IMR-90 (cell line): ENCODE results near the gene PPP1R37. TPM values are rescaled to one million over a fixed set of nuclear protein-coding genes. Genes with fewer than 3 reads are reported as not detected.

Source experiments
- ATAC-seq: fragments of 200-7000 bp; cut with Tn5 transposase; 2 replicates; pipeline ENCODE4 v1.9.1; 2020; ENCODE audit warnings: low read depth, mild to moderate bottlenecking, moderate library complexity
- BruUV-seq: library from RNA; stranded (reverse); fragments of 400-500 nt; replicated peaks from 2 replicates; lab custom pipeline; 2021; lab: Mats Ljungman, UMichigan
- CTCF ChIA-PET: fragments of 300-600 bp; formaldehyde crosslinking; extraction: SDS; loops from one replicate; lab custom pipeline; 2021; ENCODE audit warnings: antibody characterized with exemption; lab: Yijun Ruan, JAX
- POLR2A ChIA-PET: fragments of 300-600 bp; sonication (Branson Sonifier 250); formaldehyde crosslinking; loops from one replicate; lab custom pipeline; 2022; ENCODE audit warnings: antibody characterized with exemption; ENCODE audit not compliant: unreplicated experiment; lab: Charles Lee
- DNase-seq: peaks from one replicate; pipeline ENCODE4 v3.0.0; 2013
- H2AFZ ChIP-seq: replicated peaks from 2 replicates; pipeline ENCODE3; 2013; ENCODE audit warnings: low read length, mild to moderate bottlenecking; ENCODE audit not compliant: poor library complexity
- H2AK5ac ChIP-seq: 2 replicates; pipeline ENCODE4 v1.6.1; 2013; ENCODE audit warnings: low read depth, low read length, inconsistent platforms
- H2AK9ac ChIP-seq: replicated peaks from 2 replicates; pipeline ENCODE3; 2013; ENCODE audit warnings: mild to moderate bottlenecking, low read depth, low read length, moderate library complexity; ENCODE audit not compliant: poor library complexity
- H2BK120ac ChIP-seq: 2 replicates; pipeline ENCODE4 v1.6.1; 2013; ENCODE audit warnings: low read depth, low read length, inconsistent platforms
- H2BK15ac ChIP-seq: 3 replicates; pipeline ENCODE4 v1.6.1; 2013; ENCODE audit warnings: low read depth, low read length, inconsistent platforms
- H2BK20ac ChIP-seq: 2 replicates; pipeline ENCODE4 v1.6.1; 2013; ENCODE audit warnings: low read depth, mild to moderate bottlenecking, inconsistent platforms, low read length, moderate library complexity
- H2BK5ac ChIP-seq: 2 replicates; pipeline ENCODE4 v1.6.1; 2013; ENCODE audit warnings: mild to moderate bottlenecking, low read depth, low read length, inconsistent platforms; ENCODE audit not compliant: poor library complexity, severe bottlenecking
- H3K14ac ChIP-seq: replicated peaks from 2 replicates; pipeline ENCODE4 v1.6.1; 2013; ENCODE audit warnings: low read depth, low read length, inconsistent platforms
- H3K18ac ChIP-seq: 2 replicates; pipeline ENCODE4 v1.6.1; 2013; ENCODE audit warnings: low read depth, low read length, control low read depth
- H3K23ac ChIP-seq: 2 replicates; pipeline ENCODE4 v1.6.1; 2013; ENCODE audit warnings: low read depth, low read length, inconsistent platforms
- H3K27ac ChIP-seq: 2 replicates; pipeline ENCODE4 v1.5.1; 2013; ENCODE audit warnings: mild to moderate bottlenecking, control low read depth, low read length; ENCODE audit not compliant: insufficient read depth
- H3K27me3 ChIP-seq: 2 replicates; pipeline ENCODE4 v1.6.1; 2013; ENCODE audit warnings: low read length; ENCODE audit not compliant: control insufficient read depth, insufficient read depth
- H3K36me3 ChIP-seq: 2 replicates; pipeline ENCODE4 v1.6.1; 2013; ENCODE audit warnings: low read length, mixed read lengths; ENCODE audit not compliant: control insufficient read depth, insufficient read depth
- H3K4ac ChIP-seq: 2 replicates; pipeline ENCODE4 v1.6.1; 2013; ENCODE audit warnings: low read depth, low read length, inconsistent platforms
- H3K4me1 ChIP-seq: 2 replicates; pipeline ENCODE4 v1.6.1; 2013; ENCODE audit warnings: low read length, mixed read lengths; ENCODE audit not compliant: control insufficient read depth, insufficient read depth
- H3K4me2 ChIP-seq: 2 replicates; pipeline ENCODE4 v1.6.1; 2013; ENCODE audit warnings: low read depth, mild to moderate bottlenecking, control low read depth, low read length, moderate library complexity
- H3K4me3 ChIP-seq: 2 replicates; pipeline ENCODE4 v1.5.1; 2013; ENCODE audit warnings: low read depth, mild to moderate bottlenecking, control low read depth, low read length, moderate library complexity; ENCODE audit not compliant: insufficient read depth
- H3K56ac ChIP-seq: 2 replicates; pipeline ENCODE4 v1.6.1; 2013; ENCODE audit warnings: low read length, inconsistent platforms; ENCODE audit not compliant: insufficient read depth; ENCODE audit errors: extremely low read depth
- H3K79me1 ChIP-seq, 2 experiments: 2 replicates each; pipeline ENCODE4 v1.6.1; 2013; ENCODE audit warnings: low read length in 2 of 2, inconsistent platforms in 1 of 2, low read depth in 1 of 2
- H3K9ac ChIP-seq: 2 replicates; pipeline ENCODE4 v1.6.1; 2013; ENCODE audit warnings: low read depth, low read length, control low read depth
- H3K9me1 ChIP-seq: 2 replicates; pipeline ENCODE4 v1.6.1; 2013; ENCODE audit warnings: low read length, inconsistent platforms; ENCODE audit not compliant: insufficient read depth
- H3K9me3 ChIP-seq: 2 replicates; pipeline ENCODE4 v1.6.1; 2013; ENCODE audit warnings: low read length; ENCODE audit not compliant: control insufficient read depth, insufficient read depth
- H4K20me1 ChIP-seq: 2 replicates; pipeline ENCODE4 v1.6.1; 2013; ENCODE audit warnings: low read length, inconsistent platforms; ENCODE audit not compliant: insufficient read depth
- H4K5ac ChIP-seq: 2 replicates; pipeline ENCODE4 v1.6.1; 2013; ENCODE audit warnings: mild to moderate bottlenecking, low read depth, low read length, control low read depth
- H4K8ac ChIP-seq, 2 experiments: 2 replicates each; pipeline ENCODE4 v1.6.1; 2013; ENCODE audit warnings: low read depth in 2 of 2, low read length in 2 of 2, control low read depth in 1 of 2, inconsistent platforms in 1 of 2
- H4K91ac ChIP-seq: 2 replicates; pipeline ENCODE4 v1.6.1; 2013; ENCODE audit warnings: low read depth, low read length, inconsistent platforms; ENCODE audit not compliant: insufficient read depth
- BHLHE40 ChIP-seq: fragments of 150-350 bp; IDR thresholded peaks from 2 replicates; pipeline ENCODE4 v1.6.1; 2016; ENCODE audit warnings: mild to moderate bottlenecking, low read depth, low read length
- CEBPB ChIP-seq: IDR thresholded peaks from 2 replicates; pipeline ENCODE4 v1.6.1; 2012; ENCODE audit warnings: low read depth, low read length, improper control_type of control experiment
- FOS ChIP-seq: fragments of 150-350 bp; IDR thresholded peaks from 2 replicates; pipeline ENCODE4 v1.6.1; 2016; ENCODE audit warnings: low read depth, low read length
- MAFK ChIP-seq: IDR thresholded peaks from 2 replicates; pipeline ENCODE4 v1.6.1; 2012; ENCODE audit warnings: low read depth, low read length, improper control_type of control experiment
- MAZ ChIP-seq: IDR thresholded peaks from 2 replicates; pipeline ENCODE4 v1.6.1; 2012; ENCODE audit warnings: low read depth, mild to moderate bottlenecking, low read length, improper control_type of control experiment, moderate library complexity, borderline replicate concordance
- MXI1 ChIP-seq: IDR thresholded peaks from 2 replicates; pipeline ENCODE4 v1.6.1; 2012; ENCODE audit warnings: low read depth, mild to moderate bottlenecking, low read length, moderate library complexity, borderline replicate concordance
- NFE2L2 ChIP-seq: fragments of 150-350 bp; IDR thresholded peaks from 2 replicates; pipeline ENCODE4 v1.6.1; 2016; ENCODE audit warnings: low read depth, mild to moderate bottlenecking, low read length
- POLR2A ChIP-seq: IDR thresholded peaks from 2 replicates; pipeline ENCODE4 v1.6.1; 2012; ENCODE audit warnings: mild to moderate bottlenecking, low read depth, low read length
- RAD21 ChIP-seq: IDR thresholded peaks from 2 replicates; pipeline ENCODE4 v1.6.1; 2012; ENCODE audit warnings: low read length, improper control_type of control experiment
- RCOR1 ChIP-seq: IDR thresholded peaks from 2 replicates; pipeline ENCODE4 v1.6.1; 2012; ENCODE audit warnings: mild to moderate bottlenecking, low read length, improper control_type of control experiment; ENCODE audit not compliant: insufficient replicate concordance
- SMC3 ChIP-seq: fragments of 150-350 bp; IDR thresholded peaks from 2 replicates; pipeline ENCODE4 v1.6.1; 2016; ENCODE audit warnings: low read depth, mild to moderate bottlenecking, antibody characterized with exemption, low read length, moderate library complexity
- WGBS, 2 experiments: methylation state at CpG; one replicate each; pipeline versions ENCODE4 v1.1.5 to v1.1.7; 2013; ENCODE audit warnings: missing lambda C conversion rate in 2 of 2; ENCODE audit not compliant: insufficient read length in 1 of 2; ENCODE audit errors: extremely low coverage in 2 of 2; 5-methylcytosine and 5-hydroxymethylcytosine counted together
- dilution Hi-C: fragments of 300-500 bp; cut with HindIII; formaldehyde crosslinking; loops from one replicate; pipeline ENCODE4 v1.14.3; 2018; ENCODE audit warnings: low sequenced_read_pairs; ENCODE audit not compliant: unreplicated experiment
- in situ Hi-C: fragments of 300-500 bp; cut with MboI; formaldehyde crosslinking; loops from 3 replicates; pipeline ENCODE4 v1.14.3; 2019; ENCODE audit warnings: low sequenced_read_pairs, inconsistent platforms, mixed read lengths
- intact Hi-C: fragments of 100-400 bp; cut with micrococcal nuclease; formaldehyde crosslinking; loops from 2 replicates; pipeline ENCODE4 v1.10.0; 2022
- polyA plus RNA-seq, 3 experiments: library from polyadenylated mRNA; depleted of rRNA; stranded (reverse); fragments of >200 nt; gene quantifications; 2 replicates each; pipeline ENCODE4 v1.2.3, GENCODE V29; 2012; ENCODE audit warnings: low replicate concordance in 1 of 3
- total RNA-seq: library from RNA; depleted of rRNA; stranded (reverse); fragments of >200 nt; gene quantifications from 2 replicates; pipeline ENCODE4 v1.2.3, GENCODE V29; 2012
- TF ChIP-seq, protein P1 (sequence below): fragments of 150-350 bp; IDR thresholded peaks from 2 replicates; pipeline ENCODE4 v1.6.1; 2016; ENCODE audit warnings: low read depth, mild to moderate bottlenecking, low read length, moderate library complexity, borderline replicate concordance
- TF ChIP-seq, protein P2 (sequence below): conservative IDR thresholded peaks from 2 replicates; pipeline ENCODE4 v1.5.1; 2012; ENCODE audit warnings: mild to moderate bottlenecking, low read depth, low read length, improper control_type of control experiment

PPP1R37 gene
- total and polyA plus RNA-seq, 2 of the 4 experiments (the other 2 are of a cell fraction) = 13.1 to 18.5 TPM

DNA sequence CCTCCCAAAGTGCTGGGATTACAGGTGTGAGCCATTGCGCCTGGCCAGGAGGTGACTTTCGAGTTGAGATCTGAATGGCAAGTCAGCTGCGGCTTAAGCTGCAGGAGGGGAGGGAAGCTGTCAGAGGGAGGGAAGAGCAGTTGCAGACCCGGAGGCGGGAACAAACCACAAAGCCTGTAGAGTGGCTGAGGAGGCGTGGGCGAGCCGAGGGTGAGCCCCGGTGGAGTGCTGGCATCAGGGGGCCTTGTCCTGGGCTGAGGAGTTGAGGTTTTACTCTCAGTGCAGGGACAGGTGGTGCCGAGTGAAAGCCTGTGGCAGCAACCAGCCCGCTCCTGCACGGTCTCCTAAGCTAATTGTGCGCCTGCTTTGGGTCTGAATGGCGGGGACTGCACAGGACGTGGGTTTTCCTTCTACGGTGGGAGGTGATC is 24.2 kb downstream of the PPP1R37 start:
- BruUV-seq = no TSS peak
- ChIA-PET POLR2A (no interaction called here), CTCF (no interaction called here)
- DNase-seq = peak; percentile 20
- no peak overlapping the region for H3K23ac ChIP-seq
- no peak for TF ChIP-seq POLR2A
- no peak for TF ChIP-seq CEBPB
- no peak for TF ChIP-seq RAD21
- no peak for TF ChIP-seq MAFK
- TF ChIP-seq, protein P1, sequence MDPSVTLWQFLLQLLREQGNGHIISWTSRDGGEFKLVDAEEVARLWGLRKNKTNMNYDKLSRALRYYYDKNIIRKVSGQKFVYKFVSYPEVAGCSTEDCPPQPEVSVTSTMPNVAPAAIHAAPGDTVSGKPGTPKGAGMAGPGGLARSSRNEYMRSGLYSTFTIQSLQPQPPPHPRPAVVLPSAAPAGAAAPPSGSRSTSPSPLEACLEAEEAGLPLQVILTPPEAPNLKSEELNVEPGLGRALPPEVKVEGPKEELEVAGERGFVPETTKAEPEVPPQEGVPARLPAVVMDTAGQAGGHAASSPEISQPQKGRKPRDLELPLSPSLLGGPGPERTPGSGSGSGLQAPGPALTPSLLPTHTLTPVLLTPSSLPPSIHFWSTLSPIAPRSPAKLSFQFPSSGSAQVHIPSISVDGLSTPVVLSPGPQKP = no peak
- TF ChIP-seq, protein P2, sequence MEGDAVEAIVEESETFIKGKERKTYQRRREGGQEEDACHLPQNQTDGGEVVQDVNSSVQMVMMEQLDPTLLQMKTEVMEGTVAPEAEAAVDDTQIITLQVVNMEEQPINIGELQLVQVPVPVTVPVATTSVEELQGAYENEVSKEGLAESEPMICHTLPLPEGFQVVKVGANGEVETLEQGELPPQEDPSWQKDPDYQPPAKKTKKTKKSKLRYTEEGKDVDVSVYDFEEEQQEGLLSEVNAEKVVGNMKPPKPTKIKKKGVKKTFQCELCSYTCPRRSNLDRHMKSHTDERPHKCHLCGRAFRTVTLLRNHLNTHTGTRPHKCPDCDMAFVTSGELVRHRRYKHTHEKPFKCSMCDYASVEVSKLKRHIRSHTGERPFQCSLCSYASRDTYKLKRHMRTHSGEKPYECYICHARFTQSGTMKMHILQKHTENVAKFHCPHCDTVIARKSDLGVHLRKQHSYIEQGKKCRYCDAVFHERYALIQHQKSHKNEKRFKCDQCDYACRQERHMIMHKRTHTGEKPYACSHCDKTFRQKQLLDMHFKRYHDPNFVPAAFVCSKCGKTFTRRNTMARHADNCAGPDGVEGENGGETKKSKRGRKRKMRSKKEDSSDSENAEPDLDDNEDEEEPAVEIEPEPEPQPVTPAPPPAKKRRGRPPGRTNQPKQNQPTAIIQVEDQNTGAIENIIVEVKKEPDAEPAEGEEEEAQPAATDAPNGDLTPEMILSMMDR = no peak
- no peak for TF ChIP-seq RCOR1
- TF ChIP-seq MAZ = no peak
- no peak for TF ChIP-seq SMC3
- TF ChIP-seq NFE2L2 = no peak
- TF ChIP-seq BHLHE40 = no peak
- no peak for TF ChIP-seq MXI1
- no peak for TF ChIP-seq FOS
- intact Hi-C loops = no loop called here
- no peak overlapping the region for H2AK9ac ChIP-seq
- H3K14ac ChIP-seq = no peak overlapping the region
- H3K9ac ChIP-seq = no peak overlapping the region
- H3K36me3 ChIP-seq = peaks cover 3% of the 10 kb centered on the region; the same call in 1 of the 2 replicates
- in situ Hi-C loops = no loop called here
- peaks cover 90% of the 10 kb centered on the region for H4K20me1 ChIP-seq
- H3K27me3 ChIP-seq = no peaks in the 10 kb centered on the region
- peaks cover 33% of the 10 kb centered on the region for H3K9me1 ChIP-seq
- no peaks in the 10 kb centered on the region; the same call in 1 of the 2 replicates for H3K4me1 ChIP-seq
- H3K27ac ChIP-seq = no peak overlapping the region
- dilution Hi-C loops = no loop called here
- H4K91ac ChIP-seq = no peak overlapping the region
- H3K79me1 ChIP-seq = peaks cover 43 to 93% of the 10 kb centered on the region in 2 experiments
- no peak overlapping the region for H4K8ac ChIP-seq
- no peak overlapping the region for H2BK5ac ChIP-seq
- H2BK15ac ChIP-seq = no peak overlapping the region
- H4K5ac ChIP-seq = no peak overlapping the region
- H3K18ac ChIP-seq = no peak overlapping the region
- H2BK20ac ChIP-seq = no peak overlapping the region
- no peak overlapping the region for H3K56ac ChIP-seq
- H3K9me3 ChIP-seq = no peaks in the 10 kb centered on the region
- H2BK120ac ChIP-seq = no peak overlapping the region
- ATAC-seq = peak; percentile 56
- WGBS, 2 experiments = 72% methylated on average over 3 of the region's 16 CpGs; no CpG with 5 or more reads in 1 of the 2 experiments
- H2AFZ ChIP-seq = no peak overlapping the region
- H3K4me2 ChIP-seq = no peak overlapping the region
- no peak overlapping the region for H3K4ac ChIP-seq
- no peak overlapping the region for H2AK5ac ChIP-seq
- no peak overlapping the region for H3K4me3 ChIP-seq
